ENCODE data around the gene RASGEF1C.
"Not testable (repeated sequence)": the region's sequence is repeated elsewhere in the genome, so short reads cannot be mapped to it uniquely, and the experiment has no call there.

RASGEF1C gene

DNA sequence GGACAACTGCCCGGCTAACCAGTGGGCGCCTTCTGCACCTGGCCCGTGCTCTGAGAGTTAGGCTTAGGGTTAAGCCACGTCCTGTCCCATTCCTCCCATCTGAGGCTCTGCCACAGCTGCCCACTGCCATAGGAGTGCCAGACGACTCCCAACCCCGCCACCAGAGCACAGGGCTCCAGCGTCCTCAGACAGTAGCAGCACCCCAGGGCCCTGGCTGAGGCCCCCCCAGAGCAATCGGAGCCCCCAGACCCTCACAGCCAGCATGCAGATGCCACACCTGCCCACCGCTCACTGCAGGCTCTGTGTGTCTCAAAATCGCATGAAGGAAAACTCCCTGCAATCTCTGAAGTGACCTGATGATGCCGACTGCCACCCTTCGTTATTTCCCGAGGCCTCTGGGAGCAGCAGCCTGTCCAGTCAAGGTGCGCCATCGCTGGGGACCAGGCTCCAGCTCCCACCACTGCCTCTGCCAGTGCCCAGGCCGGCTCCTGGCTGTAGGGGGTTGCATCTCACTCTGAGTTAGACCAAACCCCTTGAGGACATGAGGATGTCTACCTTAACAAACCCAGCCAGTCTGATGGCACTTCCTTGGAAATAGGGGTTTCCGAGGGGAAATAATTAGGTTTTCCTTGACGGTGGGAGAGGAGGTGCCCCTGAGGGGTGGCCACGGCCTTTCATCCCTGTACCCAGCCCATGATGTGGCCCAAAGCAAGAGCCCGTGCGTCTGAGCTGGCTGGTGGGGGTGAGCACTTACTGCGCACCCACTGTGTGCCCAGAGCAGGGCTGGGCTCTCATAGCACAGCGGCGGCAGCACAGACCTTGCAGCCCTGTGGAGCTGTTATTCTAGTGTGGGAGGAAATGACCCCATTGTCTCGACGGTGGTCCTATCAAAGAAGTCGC is 79.5 kb downstream of the RASGEF1C start:
- no peak for DNase-seq
- TF ChIP-seq, protein P1, sequence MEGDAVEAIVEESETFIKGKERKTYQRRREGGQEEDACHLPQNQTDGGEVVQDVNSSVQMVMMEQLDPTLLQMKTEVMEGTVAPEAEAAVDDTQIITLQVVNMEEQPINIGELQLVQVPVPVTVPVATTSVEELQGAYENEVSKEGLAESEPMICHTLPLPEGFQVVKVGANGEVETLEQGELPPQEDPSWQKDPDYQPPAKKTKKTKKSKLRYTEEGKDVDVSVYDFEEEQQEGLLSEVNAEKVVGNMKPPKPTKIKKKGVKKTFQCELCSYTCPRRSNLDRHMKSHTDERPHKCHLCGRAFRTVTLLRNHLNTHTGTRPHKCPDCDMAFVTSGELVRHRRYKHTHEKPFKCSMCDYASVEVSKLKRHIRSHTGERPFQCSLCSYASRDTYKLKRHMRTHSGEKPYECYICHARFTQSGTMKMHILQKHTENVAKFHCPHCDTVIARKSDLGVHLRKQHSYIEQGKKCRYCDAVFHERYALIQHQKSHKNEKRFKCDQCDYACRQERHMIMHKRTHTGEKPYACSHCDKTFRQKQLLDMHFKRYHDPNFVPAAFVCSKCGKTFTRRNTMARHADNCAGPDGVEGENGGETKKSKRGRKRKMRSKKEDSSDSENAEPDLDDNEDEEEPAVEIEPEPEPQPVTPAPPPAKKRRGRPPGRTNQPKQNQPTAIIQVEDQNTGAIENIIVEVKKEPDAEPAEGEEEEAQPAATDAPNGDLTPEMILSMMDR (IDR thresholded peaks at IDR 0.05; ENCODE audit: low read depth, low read length) = no peak
- no peaks in the 10 kb centered on the region for H3K36me3 ChIP-seq
- H3K27me3 ChIP-seq (ENCODE audit: insufficient read depth, low read depth, severe bottlenecking) = no peaks in the 10 kb centered on the region
- no peak overlapping the region for H3K27ac ChIP-seq
- H3K9me3 ChIP-seq (ENCODE audit: severe bottlenecking) = no peaks in the 10 kb centered on the region
- H3K4me3 ChIP-seq (ENCODE audit: low read depth, low read length) = no peak overlapping the region

DNA sequence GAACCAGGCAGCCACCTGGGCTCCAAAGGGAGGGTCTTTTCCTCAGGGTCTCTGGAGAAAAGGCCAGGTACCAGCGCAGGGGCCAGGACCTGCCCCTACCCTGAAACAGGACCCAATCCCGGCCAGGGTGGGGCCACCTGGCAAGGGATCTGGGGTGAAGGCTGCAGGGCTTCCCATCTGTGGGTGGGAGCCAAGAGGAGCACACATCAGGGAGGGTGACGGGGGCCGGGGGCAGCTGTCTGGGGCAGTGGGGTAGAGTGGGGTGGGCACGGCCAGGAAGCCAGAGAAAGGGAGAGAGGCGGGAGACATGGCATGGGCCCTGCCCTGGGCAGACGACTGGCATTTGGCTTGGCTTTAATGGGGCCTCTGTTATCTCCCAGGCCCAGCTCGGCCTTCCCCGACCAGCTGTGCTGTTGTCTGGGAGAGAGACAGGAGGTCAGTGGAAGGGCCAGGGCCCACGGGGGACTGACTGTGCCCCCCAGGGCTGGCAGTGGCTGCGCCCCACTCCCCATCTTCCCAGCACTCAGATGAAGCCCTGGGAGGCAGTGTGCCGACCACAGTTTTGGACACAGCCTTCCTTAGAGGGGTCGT is 80.2 kb downstream of the RASGEF1C start:
- DNase-seq = no peak
- H3K27ac ChIP-seq = no peak overlapping the region
- H3K36me3 ChIP-seq = no peaks in the 10 kb centered on the region
- TF ChIP-seq, protein P1 (IDR thresholded peaks at IDR 0.05; ENCODE audit: low read depth, low read length) = no peak
- H3K27me3 ChIP-seq (ENCODE audit: insufficient read depth, low read depth, severe bottlenecking) = no peaks in the 10 kb centered on the region
- no peak overlapping the region for H3K4me3 ChIP-seq (ENCODE audit: low read depth, low read length)
- no peaks in the 10 kb centered on the region for H3K9me3 ChIP-seq (ENCODE audit: severe bottlenecking)

DNA sequence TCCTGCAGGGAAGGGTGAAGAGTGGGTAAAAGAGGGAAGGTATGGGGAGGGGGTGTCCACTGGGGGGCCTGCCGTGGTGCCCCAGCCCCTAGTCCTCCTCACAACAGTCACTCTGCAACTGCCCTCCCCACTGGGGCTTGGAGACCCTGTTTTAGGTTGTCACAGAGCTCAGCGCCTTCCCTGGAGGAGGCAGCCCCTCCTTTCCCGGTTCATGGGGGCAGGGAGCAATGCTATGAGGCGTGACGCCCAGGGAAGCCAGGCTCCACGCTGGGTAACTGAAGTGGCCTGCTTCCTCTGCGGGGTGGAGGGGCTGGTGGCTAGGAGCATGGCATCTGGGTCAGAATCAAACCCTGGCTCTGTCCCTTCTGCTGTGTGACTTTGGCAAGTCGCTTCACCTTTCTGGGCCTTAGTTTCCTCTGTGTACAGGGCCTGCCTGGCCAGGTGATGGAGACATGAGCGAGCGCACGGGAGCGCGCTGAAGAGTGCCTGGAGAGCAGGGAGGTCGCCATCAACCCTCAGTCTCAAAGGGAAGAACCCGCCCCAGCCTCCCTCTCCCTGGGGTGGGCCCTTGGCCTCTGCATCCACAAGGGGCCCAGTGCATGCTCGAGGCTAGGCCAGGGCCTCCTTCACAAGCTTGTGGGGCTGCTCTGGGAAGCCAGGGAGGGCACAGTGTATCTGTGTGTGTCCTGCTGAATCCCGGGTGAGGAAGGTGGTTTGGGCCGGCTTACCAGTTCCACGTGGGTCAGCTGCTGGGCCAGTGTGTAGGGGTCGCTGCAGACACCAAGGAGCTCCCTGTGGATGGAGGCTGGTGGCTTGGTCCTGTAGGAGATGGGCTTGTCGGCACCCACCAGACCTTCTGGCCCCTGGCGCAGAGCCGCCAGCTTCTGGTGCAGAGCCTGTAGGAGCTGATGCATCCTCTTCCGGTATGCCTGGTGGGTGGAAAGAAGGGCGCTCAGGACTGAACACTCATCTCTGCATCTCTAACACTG is 81.0 kb downstream of the RASGEF1C start:
- no peak for DNase-seq
- H3K27ac ChIP-seq = no peak overlapping the region
- TF ChIP-seq, protein P1 (IDR thresholded peaks at IDR 0.05; ENCODE audit: low read depth, low read length) = no peak
- H3K27me3 ChIP-seq (ENCODE audit: insufficient read depth, low read depth, severe bottlenecking) = no peaks in the 10 kb centered on the region
- H3K36me3 ChIP-seq = no peaks in the 10 kb centered on the region
- peak overlapping the region; percentile 45 for H3K4me3 ChIP-seq (ENCODE audit: low read depth, low read length)
- H3K9me3 ChIP-seq (ENCODE audit: severe bottlenecking) = no peaks in the 10 kb centered on the region

DNA sequence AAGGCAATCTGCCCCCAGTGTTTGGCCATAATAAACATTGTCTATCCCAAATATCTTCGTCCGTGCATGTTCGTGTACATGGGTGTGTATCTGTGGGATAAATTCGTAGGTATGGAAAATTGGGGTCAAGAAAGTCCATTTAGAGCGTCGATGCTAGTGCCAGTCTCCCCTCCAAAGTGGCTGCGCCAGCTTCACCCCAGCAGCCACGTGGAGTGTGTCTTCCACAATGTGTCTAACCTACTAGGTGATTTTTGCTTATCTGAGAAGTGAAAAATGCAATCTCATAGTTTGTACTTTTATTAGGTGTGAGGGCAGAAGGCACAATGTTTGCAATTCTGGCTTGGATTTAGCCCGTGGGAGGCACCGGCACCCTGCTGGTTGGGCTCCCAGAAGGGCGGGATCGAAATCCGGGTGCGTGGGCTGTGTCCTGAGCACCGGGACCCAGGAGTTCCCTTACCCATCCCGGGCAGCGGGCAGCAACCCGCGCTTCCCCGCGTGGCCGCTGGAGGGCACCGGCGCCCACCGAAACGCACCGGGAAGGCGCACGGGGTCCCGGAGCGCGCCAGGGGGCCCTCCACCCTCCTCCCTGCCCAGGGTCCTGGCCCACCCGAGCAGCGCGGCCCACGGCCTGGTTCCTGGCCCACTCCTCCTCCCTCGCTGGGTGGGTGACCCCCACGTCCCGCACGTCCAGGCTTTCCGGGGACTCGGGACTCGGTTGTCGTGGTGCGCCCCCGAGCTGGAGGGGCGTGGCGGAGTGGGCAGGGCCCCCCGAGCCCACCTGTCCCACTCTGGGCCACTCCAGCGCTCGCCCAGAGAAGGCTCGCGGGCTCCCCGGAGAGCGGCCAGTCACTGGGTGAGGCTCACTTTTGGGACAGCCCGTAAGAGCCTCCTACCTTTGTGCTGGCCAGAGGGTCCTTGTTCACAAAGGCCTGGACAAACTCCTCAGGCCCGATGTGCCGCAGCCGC is 82.0 kb downstream of the RASGEF1C start:
- DNase-seq = peak; percentile 33
- no peaks in the 10 kb centered on the region for H3K27me3 ChIP-seq (ENCODE audit: insufficient read depth, low read depth, severe bottlenecking)
- no peaks in the 10 kb centered on the region for H3K36me3 ChIP-seq
- TF ChIP-seq, protein P1 (IDR thresholded peaks at IDR 0.05; ENCODE audit: low read depth, low read length) = peak; percentile 74
- no peaks in the 10 kb centered on the region for H3K9me3 ChIP-seq (ENCODE audit: severe bottlenecking)
- H3K27ac ChIP-seq = no peak overlapping the region
- H3K4me3 ChIP-seq (ENCODE audit: low read depth, low read length) = peak overlapping the region; percentile 45

DNA sequence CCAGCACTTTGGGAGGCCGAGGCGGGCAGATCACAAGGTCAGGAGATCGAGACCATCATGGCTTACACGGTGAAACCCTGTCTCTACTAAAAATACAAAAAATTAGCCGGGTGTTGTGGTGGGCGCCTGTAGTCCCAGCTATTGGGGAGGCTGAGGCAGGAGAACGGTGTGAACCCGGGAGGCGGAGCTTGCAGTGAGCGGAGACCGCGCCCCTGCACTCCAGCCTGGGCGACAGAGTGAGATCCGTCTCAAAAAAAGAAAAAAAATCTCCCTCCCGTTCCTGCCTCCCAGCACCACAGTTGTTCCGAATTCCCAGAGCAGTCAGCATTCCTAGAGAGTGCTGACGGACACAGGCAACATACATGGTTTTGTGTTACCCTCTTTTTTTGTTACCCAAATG is 82.9 kb downstream of the RASGEF1C start:
- DNase-seq; H3K27ac ChIP-seq; H3K27me3 ChIP-seq (ENCODE audit: insufficient read depth, low read depth, severe bottlenecking); H3K4me3 ChIP-seq (ENCODE audit: low read depth, low read length); H3K36me3 ChIP-seq; H3K9me3 ChIP-seq (ENCODE audit: severe bottlenecking): not testable (repeated sequence)

DNA sequence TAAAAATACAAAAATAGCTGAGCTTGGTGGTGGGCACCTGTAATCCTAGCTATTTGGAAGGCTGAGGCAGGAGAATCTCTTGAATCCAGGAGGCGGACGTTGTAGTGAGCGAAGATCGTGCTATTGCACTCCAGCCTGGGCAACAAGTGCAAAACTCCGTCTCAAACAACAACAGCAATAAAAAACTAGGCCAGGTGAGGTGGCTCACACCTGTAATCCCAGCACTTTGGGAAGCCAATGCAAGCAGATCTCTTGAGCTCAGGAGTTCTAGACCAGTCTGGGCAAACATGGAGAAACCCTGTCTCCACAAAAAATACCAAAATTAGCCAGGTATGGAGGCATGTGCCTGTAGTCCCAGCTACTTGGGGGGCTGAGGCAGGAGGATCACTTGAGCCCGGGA is 84.3 kb downstream of the RASGEF1C start:
- not testable (repeated sequence) for H3K4me3 ChIP-seq (ENCODE audit: low read depth, low read length); H3K27me3 ChIP-seq (ENCODE audit: insufficient read depth, low read depth, severe bottlenecking); H3K36me3 ChIP-seq; H3K27ac ChIP-seq; DNase-seq; H3K9me3 ChIP-seq (ENCODE audit: severe bottlenecking)

Data from WERI-Rb-1 (cell line).